Smooth muscle cell (in vitro differentiated cells): Measurements from ENCODE around the gene NOXRED1. TPM values are rescaled to one million over a fixed set of nuclear protein-coding genes. Genes with fewer than 3 reads are reported as not detected.

ENCODE experiments used
- DNase-seq: peaks from one replicate; lab custom pipeline; 2025; ENCODE audit not compliant: unreplicated experiment; lab: John Stamatoyannopoulos, UW
- H2AFZ ChIP-seq: fragments of 200-600 bp; sonication (generic); 2 replicates; pipeline ENCODE4 v1.6.0; 2016; ENCODE audit warnings: antibody characterized with exemption, low read depth, mild to moderate bottlenecking
- H3F3A ChIP-seq: fragments of 200-600 bp; sonication (generic); 2 replicates; pipeline ENCODE4 v1.6.0; 2017; ENCODE audit warnings: antibody characterized with exemption, low read depth
- H3K27ac ChIP-seq: fragments of 200-600 bp; sonication (generic); 2 replicates; pipeline ENCODE4 v1.5.1; 2016; ENCODE audit warnings: low read depth, mild to moderate bottlenecking
- H3K27me3 ChIP-seq: fragments of 200-600 bp; sonication (generic); 2 replicates; pipeline ENCODE4 v1.6.1; 2016; ENCODE audit warnings: low read depth, mild to moderate bottlenecking
- H3K36me3 ChIP-seq: fragments of 200-600 bp; sonication (generic); 2 replicates; pipeline ENCODE4 v1.5.1; 2016; ENCODE audit warnings: low read depth
- H3K4me1 ChIP-seq: fragments of 200-600 bp; sonication (generic); 2 replicates; pipeline ENCODE4 v1.5.1; 2016; ENCODE audit warnings: low read depth
- H3K4me2 ChIP-seq: fragments of 200-600 bp; sonication (generic); 2 replicates; pipeline ENCODE4 v1.6.0; 2016; ENCODE audit warnings: mild to moderate bottlenecking
- H3K4me3 ChIP-seq: fragments of 200-600 bp; sonication (generic); 2 replicates; pipeline ENCODE4 v1.5.1; 2016; ENCODE audit warnings: mild to moderate bottlenecking
- H3K79me2 ChIP-seq: fragments of 200-600 bp; sonication (generic); 2 replicates; pipeline ENCODE4 v1.6.0; 2016; ENCODE audit warnings: low read depth, mild to moderate bottlenecking
- H3K9ac ChIP-seq: fragments of 200-600 bp; sonication (generic); 2 replicates; pipeline ENCODE4 v1.6.0; 2016; ENCODE audit warnings: low read depth
- H3K9me3 ChIP-seq: fragments of 200-600 bp; sonication (generic); replicated peaks from 2 replicates; pipeline ENCODE4 v1.5.1; 2016; ENCODE audit warnings: low read depth
- H4K20me1 ChIP-seq: fragments of 200-600 bp; sonication (generic); 2 replicates; pipeline ENCODE4 v1.6.0; 2016; ENCODE audit warnings: low read depth
- CTCF ChIP-seq: fragments of 200-600 bp; sonication (generic); IDR thresholded peaks from 2 replicates; pipeline ENCODE4 v1.5.1; 2017; ENCODE audit warnings: borderline replicate concordance, mild to moderate bottlenecking, antibody characterized with exemption; ENCODE audit not compliant: insufficient read depth, poor library complexity, severe bottlenecking
- WGBS: methylation state at CpG from one replicate; pipeline ENCODE4 v1.1.7; 2016; ENCODE audit warnings: low lambda C conversion rate; 5-methylcytosine and 5-hydroxymethylcytosine counted together
- polyA plus RNA-seq: library from polyadenylated mRNA; unstranded; fragments of >200 nt; fragmentation: Nextera tagmentation; extraction: Ambion mirVana; gene quantifications from 2 replicates; pipeline ENCODE4 v1.2.1, GENCODE V29; 2016
- total RNA-seq: library from RNA; depleted of rRNA; stranded (reverse); fragments of >200 nt; gene quantifications from 2 replicates; pipeline ENCODE4 v1.2.3, GENCODE V29; 2014

NOXRED1 gene
- total and polyA plus RNA-seq, 2 experiments from 2014 or later: 0.14 to 0.49 TPM

DNA sequence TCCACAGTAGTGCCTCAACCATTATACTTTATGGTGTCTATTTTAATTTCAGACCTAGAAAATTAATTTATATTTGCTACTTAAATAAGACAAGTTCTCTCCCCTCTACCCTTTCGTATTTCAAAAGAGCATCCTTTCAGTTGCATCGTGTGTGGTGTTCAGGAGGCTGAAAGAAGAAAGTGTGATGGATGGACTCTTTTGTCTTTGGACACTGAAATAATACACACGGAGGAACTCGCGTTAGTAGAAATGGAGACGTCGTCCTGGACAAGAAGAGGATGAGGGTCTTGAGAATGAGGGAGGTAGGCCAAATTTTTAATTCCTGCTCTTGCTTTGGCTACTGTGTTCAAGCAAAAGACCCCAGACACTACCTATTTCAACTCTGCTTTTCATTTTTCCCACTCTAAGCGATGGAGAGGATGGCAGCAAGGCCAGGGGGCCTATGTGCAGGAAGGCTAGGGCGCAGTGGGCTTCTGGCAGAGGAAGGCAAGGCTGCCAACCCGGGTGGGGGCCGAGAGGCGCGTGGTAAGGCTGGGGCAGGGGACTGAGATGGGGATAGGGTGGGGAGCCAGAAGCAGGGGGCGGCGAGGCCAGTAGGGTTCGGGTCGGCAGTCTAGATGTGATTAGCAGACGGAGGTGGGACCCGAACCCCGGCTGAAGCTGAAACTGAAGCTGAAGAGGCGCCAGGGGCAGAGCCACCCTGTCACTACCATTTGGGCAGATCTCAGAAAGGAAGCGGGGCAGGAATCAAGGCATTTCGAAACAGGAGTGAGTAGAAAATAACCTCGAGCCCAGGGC is 47.2 kb downstream of the NOXRED1 start:
- H3K27me3 ChIP-seq: no peaks in the 10 kb centered on the region
- DNase-seq: no peak
- peak overlapping the region; percentile 95 for H2AFZ ChIP-seq
- TF ChIP-seq CTCF: no peak
- H3K27ac ChIP-seq: peak overlapping the region; percentile 96
- H3K36me3 ChIP-seq: no peaks in the 10 kb centered on the region
- H3K9me3 ChIP-seq: no peaks in the 10 kb centered on the region
- H3F3A ChIP-seq: peaks cover 15% of the 10 kb centered on the region
- peak overlapping the region; percentile 94 for H3K9ac ChIP-seq
- peak overlapping the region; percentile 88 for H3K4me2 ChIP-seq
- peaks cover 31% of the 10 kb centered on the region for H3K4me1 ChIP-seq
- H4K20me1 ChIP-seq: peaks cover 14% of the 10 kb centered on the region
- peak overlapping the region; percentile 98 for H3K4me3 ChIP-seq
- peaks cover 38% of the 10 kb centered on the region for H3K79me2 ChIP-seq
- WGBS: 26% methylated on average over 24 of the region's 24 CpGs

DNA sequence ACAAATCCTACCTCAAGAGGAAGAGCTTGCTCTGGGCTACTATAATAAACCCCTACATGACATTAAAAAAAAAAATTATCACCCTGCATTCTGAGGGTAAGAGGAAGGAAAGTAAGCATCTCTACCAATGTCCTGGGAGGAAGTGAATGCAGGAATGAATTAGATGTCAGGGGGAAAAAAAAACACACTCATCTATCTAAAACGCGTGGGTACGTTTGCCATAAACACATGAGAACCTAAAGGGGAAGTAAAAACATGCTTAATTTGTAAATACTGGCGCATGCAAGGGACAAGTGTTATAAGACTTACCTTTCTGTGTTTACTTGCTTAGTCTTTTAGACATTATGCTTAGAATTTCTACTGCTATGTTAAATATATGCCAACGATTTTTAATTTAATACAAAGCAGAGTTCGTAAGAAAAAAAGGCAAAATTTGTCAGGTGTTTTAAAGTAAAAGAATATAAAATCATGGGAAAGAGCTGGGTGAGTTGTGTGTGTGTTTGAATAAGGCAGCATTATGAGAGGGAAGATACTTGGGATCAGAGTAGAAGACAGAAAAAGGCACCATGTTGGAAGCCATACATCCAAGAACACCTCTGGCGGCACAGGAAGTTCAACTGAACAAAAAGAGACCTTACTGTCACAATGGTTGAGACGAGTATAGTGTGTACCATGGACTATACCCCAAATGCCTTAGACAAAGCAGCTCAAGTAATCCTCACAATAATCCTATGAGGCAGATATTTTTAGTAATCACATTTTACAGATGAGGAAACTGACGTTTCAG is 48.0 kb downstream of the NOXRED1 start:
- Histone ChIP-seq H3K27ac (no peak overlapping the region), H3K79me2 (peaks cover 43% of the 10 kb centered on the region), H4K20me1 (peaks cover 17% of the 10 kb centered on the region), H3K4me3 (peak overlapping the region; percentile 98), H3K36me3 (no peaks in the 10 kb centered on the region), H3K27me3 (no peaks in the 10 kb centered on the region), H3F3A (peaks cover 15% of the 10 kb centered on the region), H2AFZ (no peak overlapping the region), H3K4me1 (peaks cover 31% of the 10 kb centered on the region), H3K9ac (no peak overlapping the region), H3K9me3 (no peaks in the 10 kb centered on the region), H3K4me2 (peak overlapping the region; percentile 88)
- no peak for TF ChIP-seq CTCF
- 91% methylated on average over 9 of the region's 9 CpGs for WGBS
- DNase-seq: no peak

GRCh38 chr14:77372304-77372841 is 51.0 kb downstream of the NOXRED1 start:
- no peak for TF ChIP-seq CTCF
- Histone ChIP-seq H3K9me3 (no peaks in the 10 kb centered on the region), H3K36me3 (no peaks in the 10 kb centered on the region), H3K9ac (no peak overlapping the region), H3K27me3 (no peaks in the 10 kb centered on the region), H3K4me1 (peaks cover 31% of the 10 kb centered on the region), H3K79me2 (peaks cover 47% of the 10 kb centered on the region), H2AFZ (no peak overlapping the region), H3K4me3 (peak overlapping the region; percentile 22), H3K4me2 (peak overlapping the region; percentile 56), H3F3A (peaks cover 15% of the 10 kb centered on the region), H4K20me1 (peaks cover 25% of the 10 kb centered on the region), H3K27ac (peak overlapping the region; percentile 67)
- DNase-seq: no peak
- 12% methylated on average over 4 of the region's 4 CpGs for WGBS
